ENCODE data around the gene ABCB11.

DNA sequence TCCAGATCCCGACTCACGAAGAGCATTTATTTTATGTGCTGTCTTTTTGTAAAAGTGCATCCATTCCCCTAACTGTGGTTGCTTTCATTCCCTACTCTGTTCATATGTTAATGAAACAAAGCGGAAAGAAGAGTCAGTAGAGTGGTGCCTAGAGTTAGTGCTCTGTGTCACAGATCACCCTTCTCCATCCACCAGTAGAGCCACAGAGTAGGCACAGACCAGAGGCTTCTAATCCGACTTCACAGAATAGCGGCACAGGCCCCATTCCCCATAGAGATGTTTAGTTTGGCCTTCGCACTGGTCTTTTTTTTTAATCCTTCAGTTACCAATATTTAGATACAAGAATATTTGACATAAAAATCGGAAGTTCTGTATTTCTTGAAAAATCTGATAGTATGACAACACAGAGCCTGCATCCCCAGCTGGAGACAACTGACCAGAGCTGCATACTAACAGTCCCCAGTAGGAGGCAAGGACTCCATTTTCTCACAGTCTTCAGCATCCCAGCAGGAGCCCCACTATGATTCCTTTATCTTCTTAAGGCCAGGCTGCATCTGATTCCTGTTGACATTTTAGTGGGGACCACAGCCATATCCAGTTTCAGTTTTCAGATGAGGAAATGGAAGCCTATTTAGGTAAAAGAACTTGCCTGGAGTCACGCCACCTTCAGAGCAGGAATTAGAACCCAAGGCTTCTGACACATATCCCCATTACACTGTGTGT, 123.0 kb downstream of the ABCB11 start:
- TF ChIP-seq, protein P1, sequence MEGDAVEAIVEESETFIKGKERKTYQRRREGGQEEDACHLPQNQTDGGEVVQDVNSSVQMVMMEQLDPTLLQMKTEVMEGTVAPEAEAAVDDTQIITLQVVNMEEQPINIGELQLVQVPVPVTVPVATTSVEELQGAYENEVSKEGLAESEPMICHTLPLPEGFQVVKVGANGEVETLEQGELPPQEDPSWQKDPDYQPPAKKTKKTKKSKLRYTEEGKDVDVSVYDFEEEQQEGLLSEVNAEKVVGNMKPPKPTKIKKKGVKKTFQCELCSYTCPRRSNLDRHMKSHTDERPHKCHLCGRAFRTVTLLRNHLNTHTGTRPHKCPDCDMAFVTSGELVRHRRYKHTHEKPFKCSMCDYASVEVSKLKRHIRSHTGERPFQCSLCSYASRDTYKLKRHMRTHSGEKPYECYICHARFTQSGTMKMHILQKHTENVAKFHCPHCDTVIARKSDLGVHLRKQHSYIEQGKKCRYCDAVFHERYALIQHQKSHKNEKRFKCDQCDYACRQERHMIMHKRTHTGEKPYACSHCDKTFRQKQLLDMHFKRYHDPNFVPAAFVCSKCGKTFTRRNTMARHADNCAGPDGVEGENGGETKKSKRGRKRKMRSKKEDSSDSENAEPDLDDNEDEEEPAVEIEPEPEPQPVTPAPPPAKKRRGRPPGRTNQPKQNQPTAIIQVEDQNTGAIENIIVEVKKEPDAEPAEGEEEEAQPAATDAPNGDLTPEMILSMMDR (IDR thresholded peaks at IDR 0.05; ENCODE audit: insufficient read depth, low read length) = no peak
- TF ChIP-seq POLR2AphosphoS5 (IDR thresholded peaks at IDR 0.05; ENCODE audit: low read depth) (no peak), SPI1 (IDR thresholded peaks at IDR 0.05; ENCODE audit: borderline replicate concordance, low read depth) (no peak), GABPA (IDR thresholded peaks at IDR 0.05; ENCODE audit: low read depth) (no peak)
- TF ChIP-seq, protein P2, sequence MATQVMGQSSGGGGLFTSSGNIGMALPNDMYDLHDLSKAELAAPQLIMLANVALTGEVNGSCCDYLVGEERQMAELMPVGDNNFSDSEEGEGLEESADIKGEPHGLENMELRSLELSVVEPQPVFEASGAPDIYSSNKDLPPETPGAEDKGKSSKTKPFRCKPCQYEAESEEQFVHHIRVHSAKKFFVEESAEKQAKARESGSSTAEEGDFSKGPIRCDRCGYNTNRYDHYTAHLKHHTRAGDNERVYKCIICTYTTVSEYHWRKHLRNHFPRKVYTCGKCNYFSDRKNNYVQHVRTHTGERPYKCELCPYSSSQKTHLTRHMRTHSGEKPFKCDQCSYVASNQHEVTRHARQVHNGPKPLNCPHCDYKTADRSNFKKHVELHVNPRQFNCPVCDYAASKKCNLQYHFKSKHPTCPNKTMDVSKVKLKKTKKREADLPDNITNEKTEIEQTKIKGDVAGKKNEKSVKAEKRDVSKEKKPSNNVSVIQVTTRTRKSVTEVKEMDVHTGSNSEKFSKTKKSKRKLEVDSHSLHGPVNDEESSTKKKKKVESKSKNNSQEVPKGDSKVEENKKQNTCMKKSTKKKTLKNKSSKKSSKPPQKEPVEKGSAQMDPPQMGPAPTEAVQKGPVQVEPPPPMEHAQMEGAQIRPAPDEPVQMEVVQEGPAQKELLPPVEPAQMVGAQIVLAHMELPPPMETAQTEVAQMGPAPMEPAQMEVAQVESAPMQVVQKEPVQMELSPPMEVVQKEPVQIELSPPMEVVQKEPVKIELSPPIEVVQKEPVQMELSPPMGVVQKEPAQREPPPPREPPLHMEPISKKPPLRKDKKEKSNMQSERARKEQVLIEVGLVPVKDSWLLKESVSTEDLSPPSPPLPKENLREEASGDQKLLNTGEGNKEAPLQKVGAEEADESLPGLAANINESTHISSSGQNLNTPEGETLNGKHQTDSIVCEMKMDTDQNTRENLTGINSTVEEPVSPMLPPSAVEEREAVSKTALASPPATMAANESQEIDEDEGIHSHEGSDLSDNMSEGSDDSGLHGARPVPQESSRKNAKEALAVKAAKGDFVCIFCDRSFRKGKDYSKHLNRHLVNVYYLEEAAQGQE (IDR thresholded peaks at IDR 0.05; ENCODE audit: insufficient replicate concordance, low read depth) = no peak
